ENCODE data around the gene SLC4A9.
A peak's percentile ranks its signal among the peaks of the same experiment; 100 is the strongest.

Gene SLC4A9

DNA sequence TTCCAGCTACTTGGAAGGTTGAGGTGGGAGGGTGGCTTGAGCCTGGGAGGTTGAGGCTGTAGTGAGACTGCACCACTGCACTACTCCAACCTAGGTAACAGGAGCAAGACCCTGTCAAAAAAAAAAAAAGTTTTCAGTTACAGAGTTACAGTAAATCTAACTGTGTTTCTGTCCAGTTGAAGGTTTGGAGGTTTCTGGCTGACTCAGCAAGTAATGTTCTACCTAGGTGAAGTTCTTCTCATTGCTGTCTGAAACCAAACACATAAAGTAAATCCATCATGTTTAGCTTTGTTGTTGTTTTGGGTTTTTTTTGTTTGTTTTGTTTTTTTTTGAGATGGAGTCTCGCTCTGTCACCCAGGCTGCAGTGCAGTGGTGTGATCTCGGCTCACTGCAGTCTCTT is 33.7 kb downstream of the SLC4A9 start:
- no peak overlapping the region for H3K4me3 ChIP-seq (ENCODE audit: control insufficient read depth, low read depth, low read length)
- TF ChIP-seq, protein P1, sequence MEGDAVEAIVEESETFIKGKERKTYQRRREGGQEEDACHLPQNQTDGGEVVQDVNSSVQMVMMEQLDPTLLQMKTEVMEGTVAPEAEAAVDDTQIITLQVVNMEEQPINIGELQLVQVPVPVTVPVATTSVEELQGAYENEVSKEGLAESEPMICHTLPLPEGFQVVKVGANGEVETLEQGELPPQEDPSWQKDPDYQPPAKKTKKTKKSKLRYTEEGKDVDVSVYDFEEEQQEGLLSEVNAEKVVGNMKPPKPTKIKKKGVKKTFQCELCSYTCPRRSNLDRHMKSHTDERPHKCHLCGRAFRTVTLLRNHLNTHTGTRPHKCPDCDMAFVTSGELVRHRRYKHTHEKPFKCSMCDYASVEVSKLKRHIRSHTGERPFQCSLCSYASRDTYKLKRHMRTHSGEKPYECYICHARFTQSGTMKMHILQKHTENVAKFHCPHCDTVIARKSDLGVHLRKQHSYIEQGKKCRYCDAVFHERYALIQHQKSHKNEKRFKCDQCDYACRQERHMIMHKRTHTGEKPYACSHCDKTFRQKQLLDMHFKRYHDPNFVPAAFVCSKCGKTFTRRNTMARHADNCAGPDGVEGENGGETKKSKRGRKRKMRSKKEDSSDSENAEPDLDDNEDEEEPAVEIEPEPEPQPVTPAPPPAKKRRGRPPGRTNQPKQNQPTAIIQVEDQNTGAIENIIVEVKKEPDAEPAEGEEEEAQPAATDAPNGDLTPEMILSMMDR (IDR thresholded peaks at IDR 0.05; ENCODE audit: control insufficient read depth, insufficient read depth, low read depth, low read length, missing control alignments): no peak
- DNase-seq (ENCODE audit: low read depth): no peak

DNA sequence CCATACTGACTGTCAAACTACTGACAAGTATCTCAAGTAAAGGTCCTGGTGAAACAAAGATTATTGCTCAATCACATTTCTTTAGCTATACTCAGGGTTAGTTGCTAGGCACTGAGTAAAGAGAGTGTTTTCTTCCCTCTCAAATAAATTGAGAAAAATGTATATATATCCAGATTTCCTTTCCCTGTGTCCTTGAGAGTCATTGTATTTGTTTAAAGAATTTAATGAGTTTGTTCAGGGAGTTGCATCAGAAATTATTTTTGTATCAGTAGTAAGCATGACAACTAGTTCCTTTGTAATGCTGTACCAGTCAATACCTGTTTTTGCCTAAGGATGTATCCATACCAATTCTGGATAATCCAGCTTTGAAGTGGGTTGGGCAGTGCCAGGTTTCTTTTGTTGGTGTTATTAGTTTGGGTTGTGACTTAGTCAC is 38.4 kb downstream of the SLC4A9 start:
- no peak for DNase-seq (ENCODE audit: low read depth)
- TF ChIP-seq, protein P1 (IDR thresholded peaks at IDR 0.05; ENCODE audit: control insufficient read depth, insufficient read depth, low read depth, low read length, missing control alignments): no peak
- no peak overlapping the region for H3K4me3 ChIP-seq (ENCODE audit: control insufficient read depth, low read depth, low read length)

DNA sequence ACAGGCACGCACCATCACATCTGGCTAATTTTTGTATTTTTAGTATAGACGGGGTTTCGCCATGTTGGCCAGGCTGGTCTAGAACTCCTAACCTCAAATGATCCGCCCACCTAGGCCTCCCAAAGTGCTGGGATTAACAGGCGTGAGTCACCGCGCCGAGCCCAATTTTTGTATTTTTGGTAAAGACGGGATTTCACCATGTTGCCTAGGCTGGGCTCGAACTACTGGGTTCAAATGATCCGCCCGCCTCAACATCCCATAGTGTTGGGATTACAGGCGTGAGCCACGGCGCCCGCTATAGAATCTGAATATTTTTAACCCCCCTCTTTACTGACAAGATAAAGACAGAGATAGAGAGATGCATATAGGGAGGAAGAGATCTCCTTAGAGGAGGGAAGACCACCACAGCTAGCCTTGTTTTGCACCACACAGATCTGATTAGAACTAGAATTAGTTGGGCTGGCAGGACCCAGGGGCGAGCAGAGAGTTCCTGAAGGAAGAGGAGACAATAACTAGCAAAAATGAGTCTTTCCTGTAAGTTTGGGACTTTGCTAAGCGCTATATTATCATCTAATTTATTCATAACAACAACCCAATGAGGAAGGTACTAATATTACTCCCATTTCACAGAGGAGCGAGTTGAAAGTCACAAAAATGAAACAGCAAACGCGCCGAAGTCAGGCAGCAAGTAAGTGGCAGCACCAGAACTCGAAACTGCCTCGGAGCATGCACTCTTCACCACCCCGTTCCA is 40.2 kb downstream of the SLC4A9 start:
- peak overlapping the region; percentile 94 for H3K4me3 ChIP-seq (ENCODE audit: control insufficient read depth, low read depth, low read length)
- TF ChIP-seq, protein P1 (IDR thresholded peaks at IDR 0.05; ENCODE audit: control insufficient read depth, insufficient read depth, low read depth, low read length, missing control alignments): no peak
- no peak for DNase-seq (ENCODE audit: low read depth)

DNA sequence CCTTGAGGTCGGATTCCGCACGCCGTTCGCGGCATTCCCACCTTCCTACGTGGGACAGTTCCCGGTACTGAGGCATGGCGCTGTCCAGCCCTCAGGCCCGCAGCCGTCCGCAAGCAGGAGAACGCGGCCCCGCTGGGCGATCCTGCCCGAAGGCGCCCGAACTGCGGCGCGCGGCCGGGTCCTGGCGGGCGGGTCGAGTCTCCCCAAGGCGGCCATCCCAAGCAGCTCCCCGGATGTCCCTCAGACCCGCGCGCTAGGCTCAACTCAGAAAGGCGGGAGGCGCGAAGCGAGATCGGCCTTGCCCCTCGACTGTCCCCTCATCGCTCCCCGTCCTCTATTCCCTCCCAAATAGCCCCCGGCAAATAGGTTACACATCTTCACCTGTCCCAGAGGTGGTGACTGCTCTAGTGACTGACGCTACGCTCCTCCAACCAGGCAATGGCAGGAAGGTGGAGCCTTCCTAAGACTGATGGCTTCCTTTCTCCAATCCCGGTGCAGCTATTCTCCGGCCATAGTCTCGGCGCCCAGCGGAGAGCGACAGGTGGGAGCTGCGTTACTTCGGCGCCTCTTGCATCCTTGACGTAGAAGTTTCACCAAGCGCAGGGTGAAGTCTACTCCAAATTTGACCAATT is 40.9 kb downstream of the SLC4A9 start:
- TF ChIP-seq, protein P1 (IDR thresholded peaks at IDR 0.05; ENCODE audit: control insufficient read depth, insufficient read depth, low read depth, low read length, missing control alignments): no peak
- peak overlapping the region; percentile 94 for H3K4me3 ChIP-seq (ENCODE audit: control insufficient read depth, low read depth, low read length)
- DNase-seq (ENCODE audit: low read depth): peak; percentile 91

DNA sequence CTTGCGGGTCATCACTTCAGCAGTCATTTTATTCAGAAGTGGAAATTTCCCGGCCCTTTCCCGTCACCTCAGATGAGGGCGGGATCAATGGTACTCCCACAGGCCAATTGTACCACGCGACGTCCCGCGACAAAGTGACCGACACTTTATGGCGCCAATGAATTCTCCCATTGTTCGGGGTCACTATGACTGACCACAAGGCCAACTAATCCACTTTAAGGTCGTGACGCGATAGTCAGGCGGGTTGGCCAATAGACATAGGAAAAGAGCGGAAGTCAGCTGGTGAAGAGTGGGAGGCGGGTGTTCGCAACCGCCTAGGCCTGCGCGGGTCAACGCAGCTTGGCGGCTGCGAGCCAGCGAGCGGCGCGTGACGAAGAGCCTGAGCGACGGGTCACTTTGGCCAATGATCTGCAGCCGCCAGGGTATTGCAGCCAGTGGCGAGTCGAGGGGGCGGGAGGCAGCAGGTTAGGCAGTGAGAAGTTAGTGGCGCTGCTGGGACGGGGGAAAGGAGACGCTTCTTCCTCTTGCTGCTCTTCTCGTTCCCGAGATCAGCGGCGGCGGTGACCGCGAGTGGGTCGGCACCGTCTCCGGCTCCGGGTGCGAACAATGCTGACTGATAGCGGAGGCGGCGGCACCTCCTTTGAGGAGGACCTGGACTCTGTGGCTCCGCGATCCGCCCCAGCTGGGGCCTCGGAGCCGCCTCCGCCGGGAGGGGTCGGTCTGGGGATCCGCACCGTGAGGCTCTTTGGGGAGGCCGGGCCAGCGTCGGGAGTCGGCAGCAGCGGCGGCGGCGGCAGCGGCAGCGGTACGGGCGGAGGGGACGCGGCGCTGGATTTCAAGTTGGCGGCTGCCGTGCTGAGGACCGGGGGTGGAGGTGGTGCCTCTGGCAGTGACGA is 41.6 kb downstream of the SLC4A9 start, which contains the start of gene ANKHD1:
ANKHD1 (plus strand) TSS at position 472 of the 896 bp plus-strand sequence; CDS start at position 607, 135 bp downstream.
- peak within 1 kb of the TSS; percentile 100 for H3K4me3 ChIP-seq (ENCODE audit: control insufficient read depth, low read depth, low read length)
- TF ChIP-seq, protein P1 (IDR thresholded peaks at IDR 0.05; ENCODE audit: control insufficient read depth, insufficient read depth, low read depth, low read length, missing control alignments): no peak
- peak; percentile 100 for DNase-seq (ENCODE audit: low read depth)
